GM21619 (cell line): ENCODE results near the gene FAM227B.
"Not testable (repeated sequence)": the region's sequence is repeated elsewhere in the genome, so short reads cannot be mapped to it uniquely, and the experiment has no call there.

ENCODE experiments used
- ATAC-seq: cut with Tn5 transposase; IDR thresholded peaks from one replicate; pipeline ENCODE4 v1.9.1; 2021; ENCODE audit not compliant: unreplicated experiment

The FAM227B gene

DNA sequence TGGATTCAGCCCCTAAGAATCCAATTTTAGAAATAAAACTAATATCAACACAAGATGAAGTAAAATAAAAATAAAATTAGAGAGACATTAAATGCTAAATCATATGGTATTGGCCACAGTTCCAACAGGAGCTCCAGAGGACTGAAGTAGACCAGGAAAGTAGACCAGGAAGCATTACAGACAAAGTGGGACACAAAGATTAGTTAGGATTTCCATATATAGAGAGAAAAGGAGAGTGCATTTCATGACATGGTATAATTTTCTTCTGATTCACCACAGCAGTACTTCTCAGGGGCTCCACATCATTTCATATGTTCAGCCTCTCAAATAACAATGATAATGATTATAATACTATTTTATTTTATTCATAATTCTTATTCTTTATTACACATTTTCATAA lies 179.3 kb downstream of the FAM227B start:
- ATAC-seq = no peak

GRCh38 chr15:49439678-49440395 lies 180.8 kb downstream of the FAM227B start:
- ATAC-seq = no peak

DNA sequence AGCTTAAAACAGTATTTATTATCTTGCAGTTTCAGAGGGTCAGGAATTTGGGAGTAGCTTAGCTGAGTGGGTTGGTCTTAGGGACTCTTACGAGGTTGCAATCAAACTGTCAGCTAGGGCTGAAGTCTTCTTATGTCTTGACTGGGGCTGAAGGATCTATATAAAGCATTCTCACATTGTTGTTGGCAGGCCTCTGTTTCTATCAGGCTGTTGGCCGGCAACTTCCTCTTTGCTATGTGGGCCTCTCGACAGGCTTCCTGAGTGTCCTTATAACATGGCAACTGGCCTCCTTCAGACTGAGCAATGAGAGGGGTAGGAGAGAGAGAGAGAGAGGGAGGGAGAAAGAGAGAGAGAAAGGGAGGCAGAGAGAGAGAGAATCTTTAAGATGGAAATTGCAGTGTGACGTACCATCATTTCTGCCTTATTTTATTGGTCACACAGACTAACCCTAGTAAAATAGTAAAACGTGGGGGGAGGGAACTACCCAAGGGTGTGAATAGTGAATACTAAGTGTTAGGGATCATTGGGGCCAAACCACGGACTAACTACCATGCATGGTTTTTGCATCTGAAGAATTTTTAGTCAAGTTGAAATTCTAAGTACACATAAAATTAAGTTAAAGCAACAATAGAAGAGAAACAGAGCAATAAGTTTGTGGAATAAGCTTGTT lies 181.5 kb downstream of the FAM227B start:
- ATAC-seq = peak; percentile 85

- ATAC-seq = no peak
Observed at GRCh38 chr15:49436751-49437150, 183.9 kb downstream of the FAM227B start.

- ATAC-seq = no peak
Observed at GRCh38 chr15:49435174-49435573, 185.4 kb downstream of the FAM227B start.

DNA sequence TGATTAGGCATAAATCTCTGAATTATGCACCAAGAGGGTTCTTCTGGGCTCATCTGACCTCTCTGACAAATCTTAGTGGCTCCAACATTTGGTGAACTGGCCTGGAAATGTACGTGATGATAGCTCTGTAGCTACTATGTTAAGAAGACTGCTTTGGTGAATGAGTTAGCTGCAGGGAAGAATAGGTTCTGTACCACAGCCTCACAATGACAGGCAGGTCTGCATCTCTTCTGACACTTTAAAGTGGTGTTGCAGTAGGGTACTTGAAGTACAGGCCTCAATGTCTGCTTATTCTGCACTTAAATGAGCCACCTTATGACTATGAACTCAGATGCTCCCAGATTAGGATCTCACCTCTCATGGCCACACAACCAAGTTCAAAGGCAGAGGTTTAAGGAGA lies 190.6 kb downstream of the FAM227B start:
- ATAC-seq = no peak

DNA sequence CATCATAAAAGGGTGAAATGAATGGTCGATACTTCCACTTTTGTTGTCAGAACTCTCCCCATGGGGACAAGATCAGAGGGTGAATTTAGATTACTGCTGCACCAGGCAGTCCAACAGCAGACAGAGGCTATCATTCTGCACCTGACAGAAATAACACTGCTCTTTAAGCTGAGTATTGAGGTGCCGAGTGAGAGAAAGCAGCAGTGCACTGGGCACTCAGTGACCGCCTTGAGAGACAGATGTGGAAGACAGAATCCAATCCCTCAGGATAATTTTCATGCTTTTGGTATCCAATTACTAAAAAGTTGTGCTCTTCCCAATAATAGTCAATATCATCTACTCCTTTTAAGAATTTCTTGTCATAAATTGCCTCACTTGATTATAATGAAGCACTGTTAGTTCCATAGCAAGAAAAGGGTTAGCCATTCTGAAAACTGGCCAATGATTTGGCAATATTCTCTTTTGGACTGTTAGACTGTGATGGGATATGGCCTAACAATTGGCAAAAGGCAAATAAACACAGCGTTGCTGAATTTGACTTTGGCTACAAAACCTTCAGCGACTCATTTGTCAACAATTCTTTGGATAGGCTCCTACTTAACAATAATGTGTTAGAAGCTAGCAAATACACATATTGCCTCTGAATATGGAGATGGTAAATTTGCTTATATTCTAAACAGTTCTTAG lies 192.1 kb downstream of the FAM227B start:
- no peak for ATAC-seq

GRCh38 chr15:49427372-49427771 lies 193.2 kb downstream of the FAM227B start:
- ATAC-seq = no peak

DNA sequence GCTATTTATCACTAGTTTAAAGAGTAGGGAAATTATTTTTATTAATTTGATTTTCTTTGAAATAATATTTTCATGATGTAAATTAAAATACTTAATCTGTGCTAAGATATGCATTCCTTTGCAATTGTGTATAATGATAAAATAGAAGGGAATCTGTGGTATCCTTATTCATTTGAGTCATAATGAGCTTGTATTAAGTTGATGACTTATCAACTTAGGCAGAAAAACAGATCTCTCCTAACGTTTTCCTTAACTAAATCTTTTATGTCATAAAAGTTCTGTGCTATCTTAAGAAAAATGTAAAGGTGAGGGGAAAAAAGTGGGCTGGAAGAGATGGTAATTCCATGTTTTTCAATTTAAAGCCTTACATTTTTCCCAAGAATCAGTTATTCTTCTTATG lies 195.7 kb downstream of the FAM227B start:
- ATAC-seq = no peak

DNA sequence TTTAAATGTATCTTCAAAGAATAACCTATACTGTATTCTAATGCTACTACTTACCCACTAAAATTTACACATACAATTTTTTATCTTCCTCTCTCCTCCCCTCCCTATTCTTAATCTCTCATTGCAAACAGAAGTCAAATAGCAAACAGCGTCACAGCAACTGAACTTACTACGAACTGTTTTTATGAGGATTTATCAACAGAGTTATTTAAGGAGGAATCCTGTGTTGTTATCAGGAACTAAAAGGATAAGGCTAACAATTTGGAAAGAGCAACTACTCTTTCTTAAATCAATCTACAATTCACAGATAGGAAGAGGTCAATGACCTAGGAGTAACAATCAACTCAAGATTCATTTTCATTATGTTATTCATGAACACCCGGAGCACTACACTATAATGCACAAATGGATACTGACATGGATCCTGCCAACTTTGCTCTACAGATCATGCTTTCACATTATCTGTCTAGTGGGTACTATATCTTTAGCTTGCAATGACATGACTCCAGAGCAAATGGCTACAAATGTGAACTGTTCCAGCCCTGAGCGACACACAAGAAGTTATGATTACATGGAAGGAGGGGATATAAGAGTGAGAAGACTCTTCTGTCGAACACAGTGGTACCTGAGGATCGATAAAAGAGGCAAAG lies 196.6 kb downstream of the FAM227B start:
- no peak for ATAC-seq

DNA sequence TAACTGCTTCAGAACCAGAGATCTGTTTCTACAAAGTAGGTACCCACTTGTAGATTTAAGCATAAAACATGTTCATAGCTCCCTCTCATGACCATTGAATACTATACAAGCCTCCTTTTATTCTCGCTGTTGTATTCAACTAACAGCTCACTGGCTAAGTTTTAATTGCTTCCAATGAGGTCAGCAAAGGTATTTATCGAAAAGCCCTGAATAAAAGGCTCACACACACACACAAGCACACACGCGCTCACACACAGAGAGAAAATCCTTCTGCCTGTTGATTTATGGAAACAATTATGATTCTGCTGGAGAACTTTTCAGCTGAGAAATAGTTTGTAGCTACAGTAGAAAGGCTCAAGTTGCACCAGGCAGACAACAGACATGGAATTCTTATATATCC lies 197.6 kb downstream of the FAM227B start, which contains the start of gene FGF7:
Gene FGF7 (plus strand): TSS at position 222 of the 400 bp plus-strand sequence. CDS start 1,056 bp downstream, outside the sequence.
- ATAC-seq = no peak

- ATAC-seq = peak; percentile 54
Observed at GRCh38 chr15:49421991-49422390, 198.6 kb downstream of the FAM227B start.

- ATAC-seq = no peak
Observed at GRCh38 chr15:49418811-49419210, 201.8 kb downstream of the FAM227B start.

- no peak for ATAC-seq
Observed at GRCh38 chr15:49415638-49416037, 205.0 kb downstream of the FAM227B start.

DNA sequence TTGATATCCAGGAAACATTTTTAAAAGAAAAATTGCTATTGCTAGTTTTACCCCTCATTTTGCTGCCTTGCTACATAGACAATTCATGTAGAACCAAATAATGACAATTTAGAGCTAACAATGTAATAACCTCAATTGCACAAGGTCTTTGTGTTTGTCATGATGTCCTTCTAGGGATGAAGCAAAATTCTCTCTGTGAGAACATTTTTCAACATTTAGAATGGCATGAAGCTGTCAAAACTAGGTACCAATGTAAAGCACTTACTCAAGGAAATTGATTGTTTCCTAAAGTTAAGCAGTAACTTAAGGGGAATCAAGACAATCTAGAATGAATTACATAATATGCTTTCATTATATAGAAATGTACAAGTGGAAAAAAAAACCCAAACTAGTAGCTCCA lies 205.5 kb downstream of the FAM227B start:
- ATAC-seq = no peak

- no peak for ATAC-seq
Observed at GRCh38 chr15:49412797-49413196, 207.8 kb downstream of the FAM227B start.

DNA sequence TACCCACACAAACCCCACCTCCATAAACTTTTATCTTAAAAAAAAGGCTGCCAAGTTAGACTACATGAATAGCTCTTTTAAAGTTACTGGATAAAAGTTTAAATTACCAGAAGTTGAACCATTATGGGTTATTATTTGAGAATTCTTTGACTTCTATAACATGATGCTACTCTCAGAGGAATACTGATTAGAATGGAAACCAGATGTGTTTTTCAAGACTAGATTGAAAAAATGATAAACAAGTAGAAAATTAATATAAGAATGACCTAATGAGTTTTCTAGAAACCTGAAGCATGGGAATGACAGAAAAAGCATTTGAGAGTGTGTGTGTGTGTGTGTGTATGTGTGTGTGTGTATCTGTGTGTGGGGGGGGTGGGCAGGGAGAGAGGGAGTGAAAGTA lies 210.0 kb downstream of the FAM227B start:
- no peak for ATAC-seq

GRCh38 chr15:49406352-49407118 lies 214.1 kb downstream of the FAM227B start:
- ATAC-seq = no peak

DNA sequence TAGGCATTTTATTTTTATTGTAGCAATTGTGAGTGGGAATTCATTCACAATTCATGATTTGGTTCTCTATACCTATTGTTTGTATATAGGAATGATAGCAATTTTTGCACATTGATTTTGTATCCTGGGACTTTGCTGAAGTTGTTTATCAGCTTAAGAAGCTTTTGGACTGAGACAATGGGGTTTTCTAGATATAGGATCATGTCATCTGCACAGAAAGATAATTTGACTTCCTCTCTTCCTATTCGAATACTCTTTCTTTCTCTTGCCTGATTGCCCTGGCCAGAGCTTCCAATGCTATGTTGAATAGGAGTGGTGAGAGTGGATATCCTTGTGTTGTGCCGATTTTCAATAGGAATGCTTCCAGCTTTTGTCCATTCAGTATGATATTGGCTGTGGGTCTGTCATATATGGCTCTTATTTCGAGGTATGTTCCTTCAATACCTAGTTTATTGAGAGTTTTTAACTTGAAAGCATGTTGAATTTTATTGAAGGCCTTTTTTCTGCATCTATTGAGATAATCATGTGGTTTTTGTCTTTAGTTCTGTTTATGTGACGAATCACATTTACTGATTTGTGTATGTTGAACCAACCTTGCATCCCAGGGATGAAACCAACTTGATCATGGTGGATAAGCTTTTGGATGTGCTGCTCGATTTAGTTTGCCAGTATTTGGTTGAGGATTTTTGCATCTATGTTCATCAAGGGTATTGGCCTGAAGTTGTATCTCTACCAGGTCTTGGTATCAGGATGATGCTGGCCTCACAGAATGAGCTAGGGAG lies 217.9 kb downstream of the FAM227B start:
- ATAC-seq = not testable (repeated sequence)

DNA sequence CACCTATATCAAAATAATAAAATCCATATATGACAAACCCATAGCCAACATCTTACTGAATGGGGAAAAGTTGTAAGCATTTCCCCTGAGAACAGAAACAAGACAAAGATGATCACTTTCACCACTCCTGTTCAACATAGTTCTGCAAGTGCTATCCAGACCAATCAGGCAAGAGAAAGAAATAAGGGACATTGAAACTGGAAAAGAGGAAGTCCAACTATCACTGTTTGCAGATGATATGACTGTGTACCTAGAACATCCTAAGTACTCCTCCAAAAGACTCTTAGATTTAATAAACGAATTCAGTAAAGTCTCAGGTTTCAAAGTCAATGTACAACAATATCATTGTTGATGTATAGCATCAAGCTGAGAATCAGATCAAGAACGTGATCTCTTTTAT lies 233.1 kb downstream of the FAM227B start:
- no peak for ATAC-seq
